Measurements from ENCODE around the gene POMT2. TPM values are rescaled to one million over a fixed set of nuclear protein-coding genes. Genes with fewer than 3 reads are reported as not detected.

The POMT2 gene, protein sequence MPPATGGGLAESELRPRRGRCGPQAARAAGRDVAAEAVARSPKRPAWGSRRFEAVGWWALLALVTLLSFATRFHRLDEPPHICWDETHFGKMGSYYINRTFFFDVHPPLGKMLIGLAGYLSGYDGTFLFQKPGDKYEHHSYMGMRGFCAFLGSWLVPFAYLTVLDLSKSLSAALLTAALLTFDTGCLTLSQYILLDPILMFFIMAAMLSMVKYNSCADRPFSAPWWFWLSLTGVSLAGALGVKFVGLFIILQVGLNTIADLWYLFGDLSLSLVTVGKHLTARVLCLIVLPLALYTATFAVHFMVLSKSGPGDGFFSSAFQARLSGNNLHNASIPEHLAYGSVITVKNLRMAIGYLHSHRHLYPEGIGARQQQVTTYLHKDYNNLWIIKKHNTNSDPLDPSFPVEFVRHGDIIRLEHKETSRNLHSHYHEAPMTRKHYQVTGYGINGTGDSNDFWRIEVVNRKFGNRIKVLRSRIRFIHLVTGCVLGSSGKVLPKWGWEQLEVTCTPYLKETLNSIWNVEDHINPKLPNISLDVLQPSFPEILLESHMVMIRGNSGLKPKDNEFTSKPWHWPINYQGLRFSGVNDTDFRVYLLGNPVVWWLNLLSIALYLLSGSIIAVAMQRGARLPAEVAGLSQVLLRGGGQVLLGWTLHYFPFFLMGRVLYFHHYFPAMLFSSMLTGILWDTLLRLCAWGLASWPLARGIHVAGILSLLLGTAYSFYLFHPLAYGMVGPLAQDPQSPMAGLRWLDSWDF
- 8.6 and 10.1 TPM in 2 replicates for total RNA-seq (ENCODE audit: low replicate concordance)

DNA sequence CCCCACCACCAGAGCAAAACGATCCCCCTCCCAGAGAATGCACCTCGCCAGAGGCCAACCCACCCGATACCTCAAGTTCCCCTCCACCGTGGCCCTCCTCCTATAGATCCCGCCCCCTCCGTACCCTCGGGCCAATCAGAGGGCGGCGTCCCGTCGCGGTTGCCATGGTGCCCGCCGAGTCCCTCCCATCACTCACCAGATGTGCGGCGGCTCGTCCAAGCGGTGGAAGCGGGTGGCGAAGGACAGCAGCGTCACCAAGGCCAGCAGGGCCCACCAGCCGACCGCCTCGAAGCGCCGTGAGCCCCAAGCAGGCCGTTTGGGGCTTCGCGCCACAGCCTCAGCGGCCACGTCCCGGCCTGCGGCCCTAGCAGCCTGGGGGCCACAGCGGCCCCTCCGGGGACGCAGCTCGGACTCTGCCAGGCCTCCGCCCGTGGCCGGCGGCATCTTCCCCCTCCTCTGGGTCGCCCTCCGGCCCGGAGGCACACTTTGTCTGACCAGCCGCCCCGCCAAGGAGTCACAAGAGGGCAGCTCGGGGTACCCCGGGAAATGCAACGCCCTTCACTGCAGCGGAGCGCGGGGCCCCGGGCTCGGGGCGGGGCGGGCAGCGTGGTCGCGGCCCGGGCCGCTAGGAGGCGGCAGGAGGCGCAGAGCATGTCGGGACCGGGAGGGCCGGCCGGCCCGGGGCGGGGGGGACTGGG is at the start of gene POMT2:
TSS of gene POMT2 (minus strand) at position 646 of the 698 bp plus-strand sequence. CDS start at position 444, 202 bp downstream.

DNA sequence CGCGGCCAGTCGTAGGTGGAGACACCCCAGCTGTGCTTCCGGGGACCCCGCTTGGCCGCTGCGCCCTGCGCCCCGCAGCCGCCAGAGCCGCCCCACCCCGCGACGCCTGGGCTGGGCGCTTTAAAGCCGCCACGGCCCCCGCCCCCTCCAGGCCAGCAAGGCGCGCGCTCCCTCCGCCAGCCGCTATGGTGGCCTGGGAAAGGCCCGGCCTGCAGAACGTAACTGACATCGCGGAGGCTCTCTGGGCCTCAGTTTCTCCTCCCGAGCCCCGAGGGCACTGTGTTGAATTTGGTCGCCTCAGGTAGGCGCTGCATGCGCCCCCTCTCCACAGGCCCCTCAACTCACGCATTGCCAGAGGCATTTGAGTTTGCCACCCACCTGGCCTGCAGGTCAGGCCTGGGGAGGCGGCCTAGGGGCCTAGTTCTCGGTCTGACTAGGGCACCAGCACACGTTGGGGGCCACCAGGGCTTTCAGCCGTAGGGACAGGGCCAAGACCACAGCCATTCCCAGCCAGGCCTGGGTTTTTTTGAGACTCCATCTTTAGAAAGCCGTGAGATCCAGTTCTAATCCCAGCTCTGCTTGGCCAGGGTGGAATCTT is 49.5 kb downstream of the POMT2 start, which contains the start of gene NGB:
TSS of gene NGB (minus strand) at position 94 of the 598 bp plus-strand sequence. CDS start 269 bp downstream, outside the sequence.

Other genes starting within 250 kb of the POMT2 start
- gene CIPC, start 222.6 kb downstream of the POMT2 start, total RNA-seq (ENCODE audit: low replicate concordance) = 7.2 and 8.3 TPM in 2 replicates
- not detected in 2 replicates for gene ZDHHC22, start 179.1 kb downstream of the POMT2 start, total RNA-seq (ENCODE audit: low replicate concordance)
- gene TMEM63C, start 139.1 kb downstream of the POMT2 start, total RNA-seq (ENCODE audit: low replicate concordance) = 2.0 TPM in 1 of 2 replicates, not detected in the other
- gene NGB, start 49.7 kb downstream of the POMT2 start, total RNA-seq (ENCODE audit: low replicate concordance) = not detected in 2 replicates
- 24.5 and 44.8 TPM in 2 replicates for gene GSTZ1, start 153 bp upstream of the POMT2 start, total RNA-seq (ENCODE audit: low replicate concordance)
- gene TMED8, start 56.2 kb upstream of the POMT2 start, total RNA-seq (ENCODE audit: low replicate concordance) = 5.1 and 8.7 TPM in 2 replicates
- gene SAMD15, start 56.5 kb upstream of the POMT2 start, total RNA-seq (ENCODE audit: low replicate concordance) = 1.4 and 2.0 TPM in 2 replicates
- gene NOXRED1, start 102.6 kb upstream of the POMT2 start, total RNA-seq (ENCODE audit: low replicate concordance) = 0.08 and 0.70 TPM in 2 replicates
- gene VIPAS39, start 136.7 kb upstream of the POMT2 start, total RNA-seq (ENCODE audit: low replicate concordance) = 27.4 and 31.6 TPM in 2 replicates
- gene AHSA1, start 137.2 kb upstream of the POMT2 start, total RNA-seq (ENCODE audit: low replicate concordance) = 107 and 193 TPM in 2 replicates
- under 0.01 TPM in 1 of 2 replicates, not detected in the other for gene ISM2, start 177.9 kb upstream of the POMT2 start, total RNA-seq (ENCODE audit: low replicate concordance)

All from smooth muscle cell of the coronary artery (primary cell).